ENCODE measurements around the gene TAGLN. TPM values are rescaled to one million over a fixed set of nuclear protein-coding genes. Genes with fewer than 3 reads are reported as not detected.

Gene TAGLN
- 63.9 to 138 TPM (median 103 TPM) in 5 replicates for total RNA-seq (2022; extraction: Qiagen RNA extraction)

DNA sequence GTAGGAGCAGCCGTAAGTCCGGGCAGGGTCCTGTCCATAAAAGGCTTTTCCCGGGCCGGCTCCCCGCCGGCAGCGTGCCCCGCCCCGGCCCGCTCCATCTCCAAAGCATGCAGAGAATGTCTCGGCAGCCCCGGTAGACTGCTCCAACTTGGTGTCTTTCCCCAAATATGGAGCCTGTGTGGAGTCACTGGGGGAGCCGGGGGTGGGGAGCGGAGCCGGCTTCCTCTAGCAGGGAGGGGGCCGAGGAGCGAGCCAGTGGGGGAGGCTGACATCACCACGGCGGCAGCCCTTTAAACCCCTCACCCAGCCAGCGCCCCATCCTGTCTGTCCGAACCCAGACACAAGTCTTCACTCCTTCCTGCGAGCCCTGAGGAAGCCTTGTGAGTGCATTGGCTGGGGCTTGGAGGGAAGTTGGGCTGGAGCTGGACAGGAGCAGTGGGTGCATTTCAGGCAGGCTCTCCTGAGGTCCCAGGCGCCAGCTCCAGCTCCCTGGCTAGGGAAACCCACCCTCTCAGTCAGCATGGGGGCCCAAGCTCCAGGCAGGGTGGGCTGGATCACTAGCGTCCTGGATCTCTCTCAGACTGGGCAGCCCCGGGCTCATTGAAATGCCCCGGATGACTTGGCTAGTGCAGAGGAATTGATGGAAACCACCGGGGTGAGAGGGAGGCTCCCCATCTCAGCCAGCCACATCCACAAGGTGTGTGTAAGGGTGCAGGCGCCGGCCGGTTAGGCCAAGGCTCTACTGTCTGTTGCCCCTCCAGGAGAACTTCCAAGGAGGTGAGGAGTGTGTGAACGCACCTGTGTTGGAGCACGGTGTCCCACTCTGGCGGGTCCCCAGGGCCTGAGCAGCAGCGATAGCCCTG, at the start of gene TAGLN:
Gene TAGLN (plus strand): TSS at position 318 of the 863 bp plus-strand sequence. CDS start 3,644 bp downstream, outside the sequence.

GRCh38 chr11:117178210-117179034, 20.7 kb upstream of the TAGLN start, which contains the start of gene SIDT2:
TSS of gene SIDT2 (plus strand) at chr11:117178743. CDS start at chr11:117179264, 521 bp downstream.

DNA sequence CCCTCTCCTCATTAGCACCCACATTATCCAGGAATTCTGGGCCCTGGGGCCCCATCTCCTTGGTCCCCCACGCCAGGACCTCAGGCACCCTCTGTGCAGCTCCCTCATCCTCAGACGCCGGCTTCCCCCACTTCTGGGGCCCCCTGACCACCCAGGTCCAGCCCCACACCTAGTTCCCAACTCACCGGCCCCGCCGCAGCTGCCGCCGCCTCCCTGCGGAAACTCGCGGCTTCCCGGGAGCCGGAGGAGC, 32.6 kb downstream of the TAGLN start, which contains the start of gene PCSK7:
Gene PCSK7 (minus strand): TSS at position 232 of the 250 bp plus-strand sequence. CDS start 2,229 bp downstream, outside the sequence.

DNA sequence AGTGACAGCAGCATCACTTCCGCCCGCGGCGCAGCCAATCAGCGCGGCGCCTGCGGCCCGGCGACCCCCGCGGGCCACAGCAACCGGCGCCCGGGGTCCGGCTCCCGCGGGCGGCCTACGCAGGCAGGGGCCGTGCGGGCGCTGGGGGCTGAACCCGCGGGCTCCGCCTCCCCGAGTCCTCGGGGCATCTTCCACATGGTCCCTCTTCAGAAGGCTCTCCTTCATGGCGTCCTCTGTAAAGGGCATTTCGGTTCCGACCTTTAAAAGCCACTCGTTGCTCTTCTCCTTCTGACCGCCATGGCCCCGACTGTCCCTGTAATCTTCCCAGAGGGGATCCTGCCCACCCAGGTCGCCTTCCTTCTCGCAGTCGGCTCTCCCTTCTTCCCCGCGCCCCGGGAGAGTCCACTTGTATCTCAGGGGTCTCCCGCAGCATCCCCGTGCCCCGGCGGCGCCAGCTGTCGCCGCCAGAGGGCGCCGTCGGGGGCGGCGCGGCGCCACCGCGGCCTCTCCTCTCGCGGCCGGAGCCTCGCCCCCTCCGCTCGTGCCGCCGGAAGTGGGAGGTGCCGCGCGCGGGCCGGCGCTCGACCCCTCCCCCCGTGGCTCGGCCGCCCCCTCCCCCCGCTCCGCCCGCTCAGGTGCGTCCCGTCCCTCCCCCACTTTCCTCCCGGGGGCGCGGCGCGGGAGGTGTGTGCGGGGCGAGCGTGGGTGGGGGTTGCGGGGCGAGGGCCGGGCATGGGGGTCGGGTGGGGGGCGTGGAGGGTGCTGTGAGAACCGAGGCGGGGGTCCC, 33.1 kb downstream of the TAGLN start, which contains the start of gene RNF214:
Gene RNF214 (plus strand): TSS at position 580 of the 787 bp plus-strand sequence. CDS start 1,602 bp downstream, outside the sequence.

Other genes starting within 250 kb of the TAGLN start
- 7.2 to 8.4 TPM (median 8.3 TPM) in 5 replicates for gene SIK3, start 100.9 kb upstream of the TAGLN start, total RNA-seq (2022; extraction: Qiagen RNA extraction)
- gene PAFAH1B2, start 55.1 kb upstream of the TAGLN start, total RNA-seq (2022; extraction: Qiagen RNA extraction) = 30.5 to 45.6 TPM (median 37.6 TPM) in 5 replicates
- gene SIDT2, start 20.6 kb upstream of the TAGLN start, total RNA-seq (2022; extraction: Qiagen RNA extraction) = 5.0 to 6.0 TPM (median 5.3 TPM) in 5 replicates
- 15.8 to 19.1 TPM (median 16.2 TPM) in 5 replicates for gene PCSK7, start 32.7 kb downstream of the TAGLN start, total RNA-seq (2022; extraction: Qiagen RNA extraction)
- 10.9 to 12.3 TPM (median 11.7 TPM) in 5 replicates for gene RNF214, start 33.3 kb downstream of the TAGLN start, total RNA-seq (2022; extraction: Qiagen RNA extraction)
- 1.7 to 3.2 TPM (median 2.1 TPM) in 5 replicates for gene BACE1-AS, start 92.0 kb downstream of the TAGLN start, total RNA-seq (2022; extraction: Qiagen RNA extraction)
- 8.5 to 11.1 TPM (median 10.9 TPM) in 5 replicates for gene BACE1, start 116.9 kb downstream of the TAGLN start, total RNA-seq (2022; extraction: Qiagen RNA extraction)
- 15.8 to 21.6 TPM (median 17.7 TPM) in 5 replicates for gene CEP164, start 128.5 kb downstream of the TAGLN start, total RNA-seq (2022; extraction: Qiagen RNA extraction)